KMS-11 (cell line): ENCODE measurements around the gene TNNI3K.

Experiments
- H2AFZ ChIP-seq: fragments of 200-600 bp; sonication (generic); 2 replicates; pipeline ENCODE4 v1.6.1; 2016; ENCODE audit warnings: antibody characterized with exemption, mixed run types, low read depth
- H3K27ac ChIP-seq: fragments of 200-600 bp; sonication (generic); 2 replicates; pipeline ENCODE4 v1.6.1; 2016; ENCODE audit warnings: mild to moderate bottlenecking, mixed run types
- H3K27me3 ChIP-seq: fragments of 200-600 bp; sonication (generic); 2 replicates; pipeline ENCODE4 v1.6.1; 2017; ENCODE audit warnings: mild to moderate bottlenecking, low read depth, mixed run types, moderate library complexity; ENCODE audit not compliant: insufficient read depth
- H3K36me3 ChIP-seq: fragments of 200-600 bp; sonication (generic); 2 replicates; pipeline ENCODE4 v1.6.1; 2017; ENCODE audit warnings: mild to moderate bottlenecking, mixed run types; ENCODE audit not compliant: insufficient read depth
- H3K4me1 ChIP-seq: fragments of 200-600 bp; sonication (generic); 2 replicates; pipeline ENCODE4 v1.6.1; 2016; ENCODE audit warnings: mild to moderate bottlenecking, low read depth, mixed run types; ENCODE audit not compliant: poor library complexity, severe bottlenecking
- H3K4me2 ChIP-seq: fragments of 200-600 bp; sonication (generic); 2 replicates; pipeline ENCODE4 v1.7.0; 2016; ENCODE audit warnings: mild to moderate bottlenecking, mixed run types
- H3K4me3 ChIP-seq: fragments of 200-600 bp; sonication (generic); IDR thresholded peaks from 2 replicates; pipeline ENCODE4 v1.6.1; 2017; ENCODE audit warnings: low read depth, low read length, mixed read lengths; ENCODE audit not compliant: insufficient read depth
- H3K79me2 ChIP-seq: fragments of 200-600 bp; sonication (generic); 2 replicates; pipeline ENCODE4 v1.6.1; 2016; ENCODE audit warnings: low read depth, mixed run types; ENCODE audit not compliant: insufficient read depth
- H3K9ac ChIP-seq: fragments of 200-600 bp; sonication (generic); 2 replicates; pipeline ENCODE4 v1.6.1; 2016; ENCODE audit warnings: mild to moderate bottlenecking, mixed run types
- H4K20me1 ChIP-seq: fragments of 200-600 bp; sonication (generic); 2 replicates; pipeline ENCODE4 v1.6.1; 2016; ENCODE audit warnings: mild to moderate bottlenecking, mixed run types; ENCODE audit not compliant: insufficient read depth
- CTCF ChIP-seq: fragments of 200-600 bp; sonication (generic); conservative IDR thresholded peaks from 2 replicates; pipeline ENCODE4 v1.6.1; 2017; ENCODE audit warnings: low read depth, mild to moderate bottlenecking, antibody characterized with exemption, low read length, moderate library complexity, mixed read lengths

TNNI3K gene

GRCh38 chr1:74316302-74316701, 81.1 kb downstream of the TNNI3K start:
- Histone ChIP-seq H3K9ac (no peak overlapping the region), H3K27me3 (no peaks in the 10 kb centered on the region), H3K4me3 (no peak overlapping the region), H3K79me2 (no peaks in the 10 kb centered on the region), H2AFZ (no peak overlapping the region), H3K27ac (no peak overlapping the region), H4K20me1 (no peaks in the 10 kb centered on the region), H3K36me3 (no peaks in the 10 kb centered on the region), H3K4me1 (no peaks in the 10 kb centered on the region), H3K4me2 (no peak overlapping the region)
- no peak for TF ChIP-seq CTCF

- no peaks in the 10 kb centered on the region for H3K4me1 ChIP-seq
- H3K4me3 ChIP-seq = no peak overlapping the region
- H3K79me2 ChIP-seq = no peaks in the 10 kb centered on the region
- no peak overlapping the region for H3K4me2 ChIP-seq
- H2AFZ ChIP-seq = no peak overlapping the region
- no peak overlapping the region for H3K27ac ChIP-seq
- H3K36me3 ChIP-seq = no peaks in the 10 kb centered on the region
- no peak overlapping the region for H3K9ac ChIP-seq
- no peaks in the 10 kb centered on the region for H3K27me3 ChIP-seq
- H4K20me1 ChIP-seq = no peaks in the 10 kb centered on the region
- TF ChIP-seq CTCF = no peak
These were observed 82.5 kb downstream of the TNNI3K start for GRCh38 chr1:74317663-74318062.

GRCh38 chr1:74323937-74324473, 88.8 kb downstream of the TNNI3K start:
- H3K36me3 ChIP-seq = no peaks in the 10 kb centered on the region
- H4K20me1 ChIP-seq = no peaks in the 10 kb centered on the region
- no peak for TF ChIP-seq CTCF
- H3K4me3 ChIP-seq = no peak overlapping the region
- no peak overlapping the region for H3K27ac ChIP-seq
- H2AFZ ChIP-seq = no peak overlapping the region
- no peak overlapping the region for H3K4me2 ChIP-seq
- H3K4me1 ChIP-seq = no peaks in the 10 kb centered on the region
- no peaks in the 10 kb centered on the region for H3K27me3 ChIP-seq
- H3K9ac ChIP-seq = no peak overlapping the region
- H3K79me2 ChIP-seq = no peaks in the 10 kb centered on the region

- Histone ChIP-seq H3K27ac (no peak overlapping the region), H3K4me1 (no peaks in the 10 kb centered on the region), H2AFZ (no peak overlapping the region), H3K4me2 (no peak overlapping the region), H4K20me1 (no peaks in the 10 kb centered on the region), H3K4me3 (no peak overlapping the region), H3K9ac (no peak overlapping the region), H3K27me3 (no peaks in the 10 kb centered on the region), H3K79me2 (no peaks in the 10 kb centered on the region), H3K36me3 (no peaks in the 10 kb centered on the region)
- no peak for TF ChIP-seq CTCF
These were observed 89.7 kb downstream of the TNNI3K start for GRCh38 chr1:74324684-74325448.
